ENCODE results near the gene BAMBI. TPM values are rescaled to one million over a fixed set of nuclear protein-coding genes. Genes with fewer than 3 reads are reported as not detected.
A peak's percentile ranks its signal among the peaks of the same experiment; 100 is the strongest.

BAMBI gene
- total and polyA plus RNA-seq, 8 donors, result 2.3 to 7.9 (median 3.8) TPM

DNA sequence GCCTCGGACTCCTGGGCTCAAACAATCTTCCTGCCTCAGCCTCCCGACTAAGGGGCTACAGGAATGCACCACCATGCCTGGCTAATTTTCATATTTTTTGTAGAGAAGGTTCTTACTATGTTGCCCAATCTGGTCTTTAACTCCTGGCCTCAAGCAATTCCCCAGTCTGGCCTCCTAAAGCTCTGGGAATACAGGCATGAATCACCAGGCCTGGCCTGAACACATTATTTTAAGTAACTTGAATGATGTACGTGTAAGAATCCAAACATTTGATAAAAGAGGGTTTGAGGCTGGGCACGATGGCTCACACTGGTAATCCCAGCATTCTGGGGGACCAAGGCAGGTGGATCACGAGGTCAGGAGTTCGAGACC lies 13.0 kb upstream of the BAMBI start:
- Histone ChIP-seq H3K27ac (no peak overlapping the region), H3K9me3 (no peaks in the 10 kb centered on the region), H3K36me3 (no peaks in the 10 kb centered on the region), H3K4me3 (no peak overlapping the region), H3K4me1 (peaks cover 0 to 4% (median 0%) of the 10 kb centered on the region in 3 donors), H3K27me3 (peaks cover 0 to 6% (median 3%) of the 10 kb centered on the region in 4 donors)
- TF ChIP-seq, protein P1, sequence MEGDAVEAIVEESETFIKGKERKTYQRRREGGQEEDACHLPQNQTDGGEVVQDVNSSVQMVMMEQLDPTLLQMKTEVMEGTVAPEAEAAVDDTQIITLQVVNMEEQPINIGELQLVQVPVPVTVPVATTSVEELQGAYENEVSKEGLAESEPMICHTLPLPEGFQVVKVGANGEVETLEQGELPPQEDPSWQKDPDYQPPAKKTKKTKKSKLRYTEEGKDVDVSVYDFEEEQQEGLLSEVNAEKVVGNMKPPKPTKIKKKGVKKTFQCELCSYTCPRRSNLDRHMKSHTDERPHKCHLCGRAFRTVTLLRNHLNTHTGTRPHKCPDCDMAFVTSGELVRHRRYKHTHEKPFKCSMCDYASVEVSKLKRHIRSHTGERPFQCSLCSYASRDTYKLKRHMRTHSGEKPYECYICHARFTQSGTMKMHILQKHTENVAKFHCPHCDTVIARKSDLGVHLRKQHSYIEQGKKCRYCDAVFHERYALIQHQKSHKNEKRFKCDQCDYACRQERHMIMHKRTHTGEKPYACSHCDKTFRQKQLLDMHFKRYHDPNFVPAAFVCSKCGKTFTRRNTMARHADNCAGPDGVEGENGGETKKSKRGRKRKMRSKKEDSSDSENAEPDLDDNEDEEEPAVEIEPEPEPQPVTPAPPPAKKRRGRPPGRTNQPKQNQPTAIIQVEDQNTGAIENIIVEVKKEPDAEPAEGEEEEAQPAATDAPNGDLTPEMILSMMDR (IDR thresholded peaks at IDR 0.05), result no peak
- no peak for DNase-seq
- WGBS, 2 donors, result 45 to 46% methylated on average over 6 of the region's 6 CpGs
- ATAC-seq, result no peak
- intact Hi-C loops (cut with DNase I), result loop anchor here in 1 of 3 donors (10.0 kb wide), 1 partner anchor 640 kb away; no protein-coding TSS in a partner anchor
- FAIRE-seq, result no peak

DNA sequence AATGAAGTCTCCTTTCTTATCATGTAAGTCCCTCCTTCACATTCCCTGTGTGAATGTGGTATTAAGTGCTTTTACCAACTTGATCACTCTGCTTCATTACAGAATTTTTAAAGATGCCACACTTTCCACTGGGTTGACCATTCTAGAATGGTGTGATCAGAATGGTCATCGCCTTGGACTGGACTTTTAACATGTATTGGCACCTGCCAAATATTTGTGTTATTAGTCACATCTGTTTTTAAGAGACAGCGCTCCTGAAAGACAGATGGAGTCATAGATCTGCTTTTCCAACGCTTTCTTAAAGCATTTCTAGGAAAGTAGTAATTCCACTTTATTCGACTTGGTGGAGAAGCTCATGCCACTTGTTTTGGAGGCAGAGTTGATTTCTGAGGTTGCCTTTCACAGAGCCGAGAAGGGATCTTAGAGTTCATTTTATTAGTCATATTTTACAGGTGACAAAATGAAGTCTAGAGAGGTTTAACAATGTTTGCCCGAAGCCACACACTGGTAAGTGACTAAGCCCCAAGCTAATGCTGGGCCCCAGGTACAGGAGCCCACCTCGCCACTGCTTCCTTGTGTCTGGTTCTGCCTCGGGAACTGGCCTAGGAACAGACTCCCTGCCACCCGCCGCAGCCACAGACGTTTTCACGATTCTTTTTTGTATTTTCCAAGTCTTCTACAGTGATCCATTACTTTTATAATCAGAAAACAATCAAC lies 10.4 kb upstream of the BAMBI start:
- no peak for ATAC-seq
- no peak overlapping the region for H3K4me3 ChIP-seq
- DNase-seq, result no peak
- no peaks in the 10 kb centered on the region for H3K36me3 ChIP-seq
- intact Hi-C loops (cut with DNase I), result loop anchor here in 2 of 3 donors (5.0 to 10.0 kb wide), 2 partner anchors 320 to 638 kb away; no protein-coding TSS in a partner anchor
- TF ChIP-seq, protein P1 (IDR thresholded peaks at IDR 0.05), result no peak
- 78 to 85% methylated on average over 12 of the region's 12 CpGs for WGBS, 2 donors
- H3K9me3 ChIP-seq, result no peaks in the 10 kb centered on the region
- peaks cover 0 to 4% (median 0%) of the 10 kb centered on the region in 3 donors for H3K4me1 ChIP-seq
- no peak overlapping the region for H3K27ac ChIP-seq
- no peak for FAIRE-seq
- peaks cover 0 to 6% (median 3%) of the 10 kb centered on the region in 4 donors for H3K27me3 ChIP-seq

DNA sequence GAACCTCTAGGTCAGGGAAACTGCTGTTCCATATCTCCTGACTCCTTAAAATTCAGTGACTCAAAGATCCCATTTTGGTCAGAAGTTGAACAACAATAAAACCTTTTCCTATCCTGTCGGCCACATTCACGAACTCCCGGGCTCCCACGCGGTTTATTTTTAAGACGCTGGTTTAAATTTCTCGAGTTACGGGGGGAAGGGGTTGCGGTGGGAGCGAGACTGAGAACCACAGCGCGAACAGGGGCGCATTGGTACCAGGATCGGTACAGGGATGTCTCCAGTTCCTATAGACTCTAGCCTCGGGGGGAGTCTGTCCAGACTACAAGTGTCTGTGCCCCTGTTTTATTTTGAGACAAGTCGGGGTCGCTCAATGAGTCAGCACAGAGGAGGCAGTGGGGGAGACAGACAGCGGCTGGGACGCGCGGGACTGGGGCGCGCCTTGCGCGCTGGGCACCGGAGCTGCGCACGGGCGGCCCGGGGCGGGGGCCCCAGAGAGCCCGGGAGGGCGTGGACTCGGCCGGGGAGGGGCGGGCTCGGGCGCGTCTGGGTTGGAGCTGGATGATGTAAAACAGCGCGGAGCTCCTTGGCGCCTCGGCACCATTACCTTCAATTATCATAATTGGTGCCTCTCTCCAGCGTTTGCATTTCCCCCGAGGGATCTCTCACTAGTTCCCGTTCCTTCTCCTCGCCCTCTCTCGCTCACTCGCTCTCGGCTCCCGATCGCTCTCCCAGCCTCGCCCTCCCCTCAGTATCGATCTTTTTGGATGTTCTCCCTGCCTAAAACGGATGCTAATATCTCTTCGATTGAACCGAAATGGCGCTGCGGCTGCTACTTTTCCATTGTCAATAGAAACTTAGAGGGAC lies 8.7 kb upstream of the BAMBI start:
- H3K4me1 ChIP-seq, result peaks cover 0 to 1% (median 0%) of the 10 kb centered on the region in 3 donors
- intact Hi-C loops (cut with DNase I), result loop anchor here in 2 of 3 donors (5.0 to 10.0 kb wide), 2 partner anchors 319 to 636 kb away; no protein-coding TSS in a partner anchor
- peak in 3 of 4 donors; percentile 74 to 80 (median 75) for ATAC-seq
- no peaks in the 10 kb centered on the region for H3K9me3 ChIP-seq
- FAIRE-seq, result no peak
- H3K27ac ChIP-seq, result no peak overlapping the region
- H3K36me3 ChIP-seq, result no peaks in the 10 kb centered on the region
- TF ChIP-seq, protein P1 (IDR thresholded peaks at IDR 0.05), result no peak
- 3% methylated on average over 58 to 59 of the region's 59 CpGs for WGBS, 2 donors
- peak in 4 of 6 donors; percentile 26 to 72 (median 50) for DNase-seq
- peak overlapping the region in 3 of 4 donors; percentile 5 to 34 (median 24) for H3K4me3 ChIP-seq
- H3K27me3 ChIP-seq, result peaks cover 0 to 16% (median 3%) of the 10 kb centered on the region in 4 donors

DNA sequence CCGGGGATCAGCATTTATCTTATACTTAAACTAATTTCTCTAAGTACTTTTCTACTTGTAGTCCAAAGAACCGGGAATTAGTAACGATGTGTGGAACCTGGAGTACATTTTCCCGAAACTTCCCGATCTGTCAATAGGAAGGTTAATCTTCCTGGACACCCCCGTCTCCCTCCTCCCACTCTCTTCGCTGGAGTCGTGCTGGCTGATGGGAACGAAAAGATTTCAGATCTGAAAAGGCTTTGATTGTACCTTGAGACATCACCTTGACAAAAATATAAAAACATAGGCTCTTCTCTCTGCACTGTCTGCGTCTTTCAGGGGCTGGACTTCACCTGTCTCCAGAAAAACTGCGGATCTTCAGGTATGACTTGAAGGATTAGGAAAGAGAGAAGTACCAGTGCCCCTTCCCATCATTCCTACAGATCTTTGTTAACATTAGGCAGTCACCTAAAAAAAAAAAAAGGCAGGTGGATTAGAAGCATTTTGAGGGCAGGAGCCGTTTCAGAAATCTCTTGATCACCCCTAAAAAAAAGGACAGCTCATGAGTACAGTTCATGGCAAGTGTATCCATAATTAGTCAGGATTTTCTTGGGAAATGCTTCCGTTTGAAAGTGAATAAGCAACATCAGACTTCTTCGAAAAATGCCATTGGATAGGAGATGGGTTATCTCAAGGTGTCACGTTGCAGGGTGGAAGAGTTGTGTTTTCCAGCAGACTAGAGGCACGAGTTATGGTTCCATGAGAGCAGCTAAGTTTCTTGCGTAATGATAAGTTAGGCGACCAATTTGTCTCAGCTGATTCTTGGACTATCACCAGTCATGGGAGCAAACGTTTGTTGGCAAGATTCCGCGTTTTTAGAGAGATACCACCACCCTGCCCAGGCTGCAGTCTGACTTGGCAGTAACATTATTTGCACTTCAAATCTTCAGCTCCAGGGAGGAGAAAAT lies 7.8 kb upstream of the BAMBI start:
- 18 to 20% methylated on average over 21 of the region's 21 CpGs for WGBS, 2 donors
- peak in 1 of 4 donors; percentile 35 for ATAC-seq
- Histone ChIP-seq H3K27ac (no peak overlapping the region), H3K9me3 (no peaks in the 10 kb centered on the region), H3K4me1 (no peaks in the 10 kb centered on the region), H3K27me3 (peaks cover 0 to 17% (median 3%) of the 10 kb centered on the region in 4 donors), H3K36me3 (no peaks in the 10 kb centered on the region), H3K4me3 (peak overlapping the region in 2 of 4 donors; percentile 24 to 34)
- TF ChIP-seq, protein P1 (IDR thresholded peaks at IDR 0.05), result no peak
- no peak for FAIRE-seq
- no peak for DNase-seq
- intact Hi-C loops (cut with DNase I), result loop anchor here in 2 of 3 donors (5.0 to 10.0 kb wide), 2 partner anchors 318 to 635 kb away; no protein-coding TSS in a partner anchor

Data from pancreas (tissue), 10 donors.